HG02798 (cell line): ENCODE results near the gene CNKSR3.

Experiments used
- ATAC-seq: cut with Tn5 transposase; IDR thresholded peaks from one replicate; pipeline ENCODE4 v1.9.1; 2021; ENCODE audit warnings: mild to moderate bottlenecking; ENCODE audit not compliant: unreplicated experiment, poor library complexity

CNKSR3 gene

DNA sequence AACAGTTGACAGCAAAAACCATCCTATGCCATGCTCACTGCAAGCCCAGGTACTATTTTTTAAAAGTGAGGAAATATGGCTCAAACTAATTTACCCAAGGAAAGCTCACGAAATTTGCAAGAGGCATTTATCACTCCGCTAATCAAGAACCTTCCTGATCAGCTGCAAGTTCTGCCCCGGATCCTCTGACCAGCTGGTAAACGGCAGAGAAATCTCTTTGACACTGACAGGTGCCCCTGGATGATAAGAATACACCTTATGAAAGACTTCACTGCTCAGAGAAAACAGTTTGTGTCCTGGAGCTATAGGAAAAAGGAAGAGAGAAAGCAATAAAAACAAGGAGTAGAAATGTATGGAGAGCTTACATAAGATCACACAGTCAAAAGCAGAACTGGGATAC lies 6.4 kb downstream of the CNKSR3 start:
- no peak for ATAC-seq

DNA sequence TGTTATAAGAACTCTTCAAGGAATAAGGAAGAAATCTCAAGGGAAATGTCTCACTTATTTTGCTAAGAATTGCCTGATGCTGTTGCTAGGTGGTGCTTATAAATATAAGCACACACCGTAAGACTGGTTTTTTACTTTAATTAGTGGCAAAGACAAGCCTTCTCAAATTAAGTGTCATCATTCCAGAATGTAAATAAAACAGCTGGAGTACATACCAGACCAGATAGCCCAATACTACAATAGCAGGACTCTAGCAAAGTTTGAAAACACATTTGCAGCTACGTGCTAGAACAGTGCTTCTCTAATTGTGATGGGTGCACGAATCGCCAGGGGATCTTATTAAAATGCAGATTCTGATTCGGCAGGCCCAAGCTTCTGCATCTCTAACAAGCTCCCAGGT lies 6.8 kb downstream of the CNKSR3 start:
- no peak for ATAC-seq

DNA sequence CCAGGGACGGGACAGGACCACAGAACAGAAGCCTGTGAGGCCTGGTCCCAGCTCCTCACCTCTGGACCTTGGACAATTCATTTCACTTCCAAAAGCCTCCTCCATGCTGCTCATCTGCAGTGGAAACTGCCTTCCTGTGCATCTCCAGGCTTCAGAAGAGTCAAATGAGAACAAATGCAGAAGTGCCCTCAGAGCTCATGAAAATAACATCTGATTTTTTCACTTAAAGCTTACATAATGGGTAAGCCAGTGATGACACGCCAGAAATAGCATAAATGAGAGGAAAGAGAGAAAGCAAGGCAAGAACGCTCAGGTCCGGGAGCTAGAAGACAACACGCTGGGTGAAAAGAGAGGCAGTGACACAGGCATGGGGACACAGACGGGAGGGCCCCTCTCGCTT lies 7.9 kb downstream of the CNKSR3 start:
- no peak for ATAC-seq

DNA sequence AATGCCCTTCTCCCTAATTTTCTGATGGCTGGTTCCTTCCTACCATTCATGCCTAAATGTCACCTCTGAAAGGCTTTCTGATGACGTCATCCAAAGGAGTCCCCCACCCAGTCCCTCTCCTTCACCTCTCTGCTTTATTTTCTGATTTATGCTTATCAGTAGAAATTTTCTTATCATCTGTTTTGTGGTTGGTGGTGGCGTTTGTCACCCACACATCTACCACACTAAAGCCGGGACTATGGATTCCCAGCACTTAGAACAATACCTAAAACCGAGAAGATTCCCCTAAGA lies 9.0 kb downstream of the CNKSR3 start:
- no peak for ATAC-seq

DNA sequence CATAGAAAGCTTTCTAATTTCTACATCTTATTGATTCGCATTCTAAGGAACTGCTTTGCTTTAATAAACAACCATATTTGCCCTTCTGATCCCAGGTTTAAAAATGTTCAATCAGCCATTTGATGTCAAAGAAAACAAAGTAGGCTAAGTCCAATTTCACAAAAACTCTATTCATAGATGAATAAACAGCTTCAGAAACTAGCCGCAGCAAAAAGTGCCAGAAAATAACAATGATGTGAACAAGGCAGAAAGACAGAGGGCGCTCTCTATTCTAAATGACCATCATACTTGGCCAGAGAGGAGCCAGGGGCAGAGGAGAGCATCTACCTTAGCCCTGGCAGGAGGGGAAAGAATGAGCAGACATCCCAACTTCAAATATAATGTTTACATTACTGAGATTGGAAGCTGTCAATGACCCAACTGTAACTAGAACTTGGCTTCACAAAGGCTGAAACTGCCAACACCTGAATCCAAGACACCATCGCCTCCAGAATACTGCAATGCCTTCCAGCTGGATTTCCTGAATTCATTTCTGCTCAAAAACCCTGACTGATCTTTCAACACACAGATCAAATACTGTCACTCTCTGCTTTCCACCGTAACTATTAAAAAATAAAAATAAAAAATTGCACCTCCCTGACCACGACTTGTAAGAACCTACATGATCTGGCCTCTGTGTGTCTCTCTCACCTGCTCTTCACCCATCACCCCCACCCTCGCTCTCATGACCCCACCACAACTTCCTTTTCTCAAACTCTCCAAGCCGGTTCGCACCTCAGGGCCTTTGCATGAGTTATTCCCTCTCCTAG lies 9.5 kb downstream of the CNKSR3 start:
- ATAC-seq: no peak

DNA sequence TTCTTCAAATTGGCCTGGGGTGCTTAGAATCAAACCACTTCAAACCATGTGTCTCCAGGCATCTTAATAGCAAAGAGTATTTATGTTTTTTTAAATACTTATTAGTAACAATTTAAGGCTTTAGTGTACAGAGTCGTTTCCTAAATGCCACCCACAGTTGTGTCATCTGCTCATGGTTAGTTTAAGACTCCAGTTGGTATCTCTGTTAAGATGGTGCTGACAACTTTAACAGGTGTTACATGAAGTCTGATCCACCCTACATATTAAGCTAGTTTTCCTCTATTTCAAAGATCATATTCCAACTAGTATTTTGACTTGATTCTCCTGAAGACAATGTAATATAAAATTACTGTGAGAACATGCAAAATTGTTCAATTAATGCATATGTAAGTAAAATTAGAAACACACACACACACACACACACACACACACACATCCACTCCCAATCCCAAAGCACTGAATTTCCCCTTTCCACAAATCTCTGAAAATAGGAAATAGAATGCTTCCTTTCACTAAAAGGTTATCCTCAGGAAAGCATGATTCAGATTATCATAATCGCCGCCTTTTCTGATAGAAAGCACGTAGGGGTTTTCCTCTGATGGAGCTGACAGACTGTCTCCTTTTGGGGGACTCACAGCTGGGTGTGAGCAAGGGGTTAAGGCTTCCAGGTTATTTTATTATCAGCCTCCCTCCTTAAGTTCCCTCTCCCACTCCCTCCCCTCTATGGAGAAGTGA lies 10.5 kb downstream of the CNKSR3 start:
- ATAC-seq: no peak

DNA sequence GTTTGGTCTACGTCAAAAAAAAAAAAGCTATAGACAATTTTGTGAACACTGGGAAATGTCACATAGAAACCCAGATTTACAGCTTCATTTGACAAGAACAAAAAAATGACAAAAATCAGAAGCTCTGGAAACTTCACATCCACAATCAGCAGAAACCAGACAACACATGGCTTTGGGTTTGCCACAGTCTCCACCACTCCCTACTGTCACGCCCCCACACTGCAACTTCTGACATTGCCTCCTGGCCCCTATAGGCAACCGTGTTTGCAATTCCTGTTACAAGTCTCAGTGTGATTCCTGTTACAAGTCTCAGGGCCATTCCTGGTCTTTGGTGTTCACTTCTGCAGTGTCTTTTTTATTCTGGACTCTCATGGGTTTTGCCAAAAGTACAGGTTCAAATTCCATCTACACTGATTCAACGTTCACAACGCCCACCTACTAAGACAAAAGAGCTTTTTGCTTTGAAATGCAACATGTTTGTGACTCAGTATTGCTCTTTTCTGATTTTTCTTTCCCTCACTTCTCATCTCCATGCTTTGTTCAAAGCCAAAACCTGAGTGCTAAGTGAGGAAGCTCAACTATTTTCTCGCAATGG lies 12.0 kb downstream of the CNKSR3 start:
- ATAC-seq: no peak

DNA sequence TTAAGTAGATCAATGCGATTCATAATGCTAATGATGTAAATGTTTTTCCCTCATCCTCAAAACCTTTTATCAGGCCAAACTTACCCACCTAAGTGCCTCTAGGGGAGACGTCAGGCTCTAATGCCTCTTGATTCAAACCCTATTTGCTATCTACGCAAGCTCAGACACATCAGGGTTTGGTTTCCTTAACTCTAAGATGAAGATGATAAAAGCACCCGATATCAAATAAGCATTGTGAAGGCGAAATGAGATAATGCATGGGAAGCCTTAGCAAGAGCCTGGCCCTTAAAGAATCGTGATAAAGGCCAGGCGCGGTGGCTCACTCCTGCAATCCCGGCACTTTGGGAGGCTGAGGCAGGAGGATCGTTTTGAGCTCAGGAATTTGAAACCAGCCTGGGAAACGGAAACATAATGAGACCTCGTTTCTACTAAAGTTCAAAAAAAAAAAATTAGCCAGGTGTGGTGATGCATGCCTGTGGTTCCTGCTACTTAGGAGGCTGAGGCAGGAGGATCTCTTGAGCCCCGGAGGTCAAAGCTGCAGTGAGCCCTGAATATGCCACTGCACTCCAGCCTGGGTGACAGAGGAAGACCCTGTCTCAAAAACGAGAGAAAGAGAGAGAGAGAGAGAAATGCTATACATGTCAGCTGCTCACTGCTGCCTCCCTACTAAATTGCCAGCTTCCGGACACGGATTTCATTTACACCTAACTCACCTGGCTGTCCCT lies 13.5 kb downstream of the CNKSR3 start:
- ATAC-seq: no peak

DNA sequence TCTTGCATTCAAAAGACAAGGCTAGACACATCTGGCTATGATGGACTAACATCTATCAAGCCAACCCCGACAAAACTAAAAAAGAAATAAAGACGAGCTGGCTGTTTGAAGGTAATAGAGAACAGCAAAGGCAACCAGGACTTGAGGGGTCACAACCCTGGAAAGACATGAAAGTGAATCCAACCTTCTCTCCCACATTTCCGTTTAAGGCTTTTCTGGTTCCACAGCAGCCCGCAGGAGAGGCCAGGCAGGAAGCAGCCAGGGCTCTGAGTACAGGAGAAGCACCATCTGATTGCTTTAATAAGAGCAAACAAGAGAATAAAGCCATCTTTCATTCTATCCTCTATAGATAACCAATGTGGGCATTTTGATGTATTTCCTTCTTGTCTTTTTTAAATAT lies 14.3 kb downstream of the CNKSR3 start:
- ATAC-seq: no peak

DNA sequence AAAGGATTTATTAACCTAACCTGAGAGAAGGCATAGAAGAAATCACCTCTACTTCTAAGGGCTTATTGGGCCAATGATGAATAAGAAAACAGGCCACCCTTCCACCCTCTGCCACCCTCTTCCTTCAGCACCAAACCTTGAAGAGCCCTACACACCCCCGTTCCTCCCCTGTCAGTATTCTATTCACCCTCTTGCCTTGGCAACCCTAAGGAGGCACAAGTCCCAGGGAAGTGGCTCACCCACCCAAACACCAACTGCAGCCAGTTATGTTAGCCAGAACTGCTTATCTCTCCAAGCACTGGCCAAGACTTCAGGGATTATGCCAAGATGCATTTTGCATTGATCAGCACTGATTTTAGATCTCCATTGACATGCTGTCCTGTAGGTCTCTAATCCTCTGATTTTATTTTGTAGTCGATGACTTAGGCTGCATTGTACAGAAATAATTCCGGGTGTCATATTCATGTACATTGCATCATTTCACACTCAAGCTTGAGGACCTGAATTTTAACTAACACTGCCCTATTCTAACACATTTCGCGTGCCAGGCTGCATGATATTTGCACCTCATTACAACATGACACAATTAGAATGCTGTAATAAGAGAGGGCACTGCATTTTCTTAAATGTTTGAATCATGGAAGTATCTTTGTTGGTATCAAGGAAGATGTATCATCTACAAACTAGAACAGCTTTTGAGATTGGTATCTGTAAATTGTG lies 15.7 kb downstream of the CNKSR3 start:
- ATAC-seq: no peak

DNA sequence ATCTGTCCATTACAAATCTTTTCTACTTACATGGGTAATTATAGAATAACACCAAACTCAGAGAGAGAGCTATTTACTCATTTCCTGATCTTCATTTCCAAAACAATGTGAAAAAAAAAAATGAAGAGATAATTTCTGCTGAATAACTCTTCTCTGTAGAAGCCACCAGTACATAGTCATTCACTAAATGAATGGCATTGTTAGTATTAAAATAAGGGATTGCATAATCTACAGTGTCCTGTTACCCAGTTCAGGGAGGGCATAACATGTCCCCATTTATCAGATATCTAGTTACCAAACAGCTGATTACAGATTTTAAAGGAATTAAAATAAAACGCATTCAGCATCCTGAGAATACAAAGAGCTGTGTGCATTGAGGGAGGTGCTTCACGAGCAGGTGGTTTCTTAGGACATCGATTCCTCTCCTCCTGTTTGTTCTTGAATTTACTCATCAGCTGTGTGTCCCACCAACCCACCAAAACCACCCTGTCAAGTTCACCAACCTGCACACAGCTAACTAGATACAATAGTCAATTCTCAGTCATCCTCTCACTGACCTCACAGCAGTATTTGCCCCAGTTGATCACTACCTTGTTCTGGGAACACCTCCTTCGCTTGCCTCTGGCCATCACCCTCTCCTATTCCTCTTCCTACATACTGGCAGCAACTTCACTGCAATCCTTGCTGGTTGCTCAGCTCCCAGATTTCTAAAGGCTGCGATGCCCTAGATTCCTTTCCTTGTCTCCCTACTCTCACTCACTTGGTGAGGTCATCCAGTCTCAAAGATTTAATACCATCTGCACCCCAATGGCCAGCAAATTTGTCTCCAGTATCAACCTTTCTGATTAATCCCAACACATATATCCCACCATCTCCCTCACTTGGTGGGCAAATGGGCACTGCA lies 18.7 kb downstream of the CNKSR3 start:
- ATAC-seq: no peak

DNA sequence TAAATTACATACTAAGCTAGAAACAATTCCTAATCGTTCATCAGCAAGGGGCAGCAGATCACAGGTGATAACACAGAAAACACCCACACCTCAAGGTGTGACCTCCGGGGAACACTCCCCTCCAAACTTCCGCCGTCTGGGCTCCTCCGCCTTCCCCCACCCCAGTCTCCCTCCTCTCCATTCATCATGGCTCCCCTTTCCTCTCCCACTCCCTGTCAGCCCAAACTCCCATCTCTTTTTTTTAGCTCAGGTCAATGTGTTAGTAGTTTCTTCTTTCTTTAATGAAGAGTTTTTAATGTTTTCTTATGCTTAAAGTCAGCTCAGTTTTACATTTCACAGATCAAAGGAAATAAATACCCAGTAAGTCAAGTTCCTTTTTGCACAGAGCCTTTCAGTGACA lies 20.7 kb downstream of the CNKSR3 start:
- ATAC-seq: no peak

DNA sequence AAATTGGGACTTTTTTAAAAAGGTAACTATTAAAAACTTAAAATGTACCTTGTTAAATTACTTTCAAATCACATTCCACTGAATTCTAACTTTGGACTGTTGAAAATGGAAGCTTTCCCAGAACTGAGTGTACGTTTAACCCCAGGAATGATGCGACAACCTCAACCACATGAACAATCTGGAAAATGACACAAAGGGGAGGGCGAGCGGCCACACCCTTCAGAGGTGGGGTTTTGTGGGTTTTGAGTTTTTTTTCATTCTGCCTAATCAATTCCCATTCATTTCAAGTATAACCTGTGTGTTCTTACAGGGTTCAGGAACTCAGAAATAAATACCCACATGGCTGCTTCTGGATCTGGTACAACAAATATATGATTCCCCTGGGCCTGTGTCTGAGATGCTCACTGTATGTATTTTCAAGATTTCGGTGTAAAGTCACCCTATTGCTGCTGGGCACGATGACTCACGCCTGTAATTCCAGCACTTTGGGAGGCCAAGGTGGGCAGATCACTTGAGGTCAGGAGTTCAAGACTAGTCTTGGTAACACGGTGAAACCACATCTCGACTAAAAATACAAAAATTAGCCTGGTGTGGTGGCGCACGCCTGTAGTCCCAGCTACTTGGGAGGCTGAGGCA lies 21.6 kb downstream of the CNKSR3 start:
- no peak for ATAC-seq

DNA sequence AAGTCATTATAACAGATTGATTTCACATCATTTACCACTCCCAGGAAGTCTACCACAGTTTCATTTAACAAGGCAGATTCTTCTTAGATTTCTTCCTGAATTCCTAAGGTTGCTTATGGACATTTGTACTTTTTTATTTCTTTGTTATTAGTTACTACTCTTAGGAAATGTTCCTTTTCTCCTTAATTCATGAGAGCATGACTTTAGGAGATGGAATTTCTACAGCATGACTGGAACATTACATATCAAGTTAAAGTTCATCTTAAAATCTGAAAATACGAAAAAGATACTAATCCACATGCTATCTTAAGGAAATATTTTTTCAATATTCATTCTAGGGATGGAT lies 22.3 kb downstream of the CNKSR3 start:
- no peak for ATAC-seq

DNA sequence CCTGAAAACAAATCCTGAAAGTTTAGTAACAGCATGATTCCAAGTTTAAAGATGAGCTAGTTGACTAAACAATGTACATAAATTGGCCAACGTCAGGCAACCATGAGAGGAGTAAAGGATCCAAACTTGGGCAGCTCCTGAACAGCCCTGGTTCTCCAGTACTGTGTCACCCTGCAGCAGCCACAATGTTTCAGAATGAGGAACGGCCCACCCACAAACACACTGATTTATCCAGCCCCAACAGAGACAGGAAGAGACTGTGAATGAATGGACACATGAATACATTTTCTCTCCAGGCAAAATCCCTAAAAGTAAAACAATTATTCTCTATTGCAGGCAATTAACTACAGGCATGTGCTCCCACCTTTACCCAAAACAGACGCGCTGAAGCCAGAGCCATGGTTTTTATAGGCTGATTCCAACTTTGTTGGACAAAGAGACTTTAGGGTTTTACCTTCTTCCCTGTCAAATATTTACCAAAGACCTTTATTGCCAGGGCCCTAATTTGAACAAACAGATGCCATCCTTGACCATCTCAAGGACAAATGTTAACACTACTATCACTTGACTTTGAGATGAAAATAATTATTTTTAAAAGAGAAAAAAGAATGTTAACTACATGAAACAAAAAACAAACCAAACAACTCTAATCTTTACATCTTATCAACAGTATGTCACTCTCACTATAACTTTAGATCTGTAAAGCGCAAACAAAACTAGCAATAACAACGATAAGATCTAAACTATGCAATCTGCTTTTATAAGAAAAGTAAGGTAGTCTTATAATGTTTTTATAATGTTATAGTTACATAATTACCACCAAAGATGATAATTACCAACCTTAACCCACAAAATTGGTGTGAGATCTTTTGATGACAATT lies 22.9 kb downstream of the CNKSR3 start:
- ATAC-seq: no peak

DNA sequence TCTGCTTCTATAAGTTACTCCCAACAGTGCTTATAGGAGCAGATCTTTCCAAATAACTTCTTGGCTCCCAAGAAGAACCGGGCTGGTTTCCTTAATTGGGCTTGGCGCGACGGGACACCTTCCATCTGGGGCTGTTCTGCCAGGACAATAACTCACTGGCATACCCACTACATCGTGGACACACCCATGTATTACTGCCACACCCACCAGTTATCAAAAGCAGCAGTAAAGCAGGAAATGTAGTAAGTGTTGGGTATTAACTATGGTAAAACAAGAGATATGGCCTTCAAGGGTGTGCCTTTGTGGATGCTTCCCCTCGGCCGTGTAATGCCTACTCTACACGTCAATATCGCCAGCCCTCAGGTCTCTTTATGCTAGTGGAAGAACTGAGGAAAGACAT lies 24.7 kb downstream of the CNKSR3 start:
- no peak for ATAC-seq

DNA sequence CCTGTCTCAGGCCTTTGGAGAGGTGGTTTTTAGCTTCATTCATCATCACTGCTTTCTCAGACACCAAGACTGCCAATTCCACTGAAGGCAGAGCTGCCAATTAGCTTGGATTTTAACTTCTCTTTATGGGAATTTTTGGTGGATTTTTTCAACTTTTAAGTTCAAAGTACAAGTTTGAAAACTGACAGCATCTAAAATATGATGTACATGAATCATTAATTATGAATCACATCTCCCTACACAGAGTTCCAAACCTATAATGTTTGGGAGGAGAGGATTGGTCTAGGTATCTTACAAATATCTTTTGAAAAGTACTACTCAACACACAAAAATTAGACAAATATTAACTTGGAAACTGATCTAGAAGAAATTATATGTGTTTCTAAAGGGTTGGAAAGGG lies 25.5 kb downstream of the CNKSR3 start:
- no peak for ATAC-seq

DNA sequence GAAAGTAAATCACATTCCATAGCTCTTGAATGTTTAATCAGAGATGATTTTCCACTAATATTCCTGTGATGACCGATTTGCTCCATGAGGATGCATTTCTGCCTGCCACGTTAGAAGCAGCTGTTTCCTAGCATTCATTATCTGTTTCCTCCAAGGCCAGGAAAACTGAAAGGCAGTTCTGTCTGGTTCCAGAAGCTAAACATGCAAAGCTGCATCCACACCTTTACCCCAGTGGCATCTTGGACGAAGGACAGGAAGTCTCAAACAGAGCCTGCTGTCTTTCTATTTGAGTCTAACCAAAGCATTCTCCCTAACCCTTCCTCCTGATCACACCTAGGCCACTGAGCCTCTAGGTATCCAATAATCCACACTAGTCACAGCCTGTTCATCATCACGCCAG lies 27.6 kb downstream of the CNKSR3 start:
- no peak for ATAC-seq
